Activated CD4-positive, CD25-positive, alpha-beta regulatory T cell (primary cell): Measurements from ENCODE around the gene ATN1.
"Not testable (repeated sequence)": the region's sequence is repeated elsewhere in the genome, so short reads cannot be mapped to it uniquely, and the experiment has no call there.

Source experiments
- DNase-seq, 4 experiments: peaks; one replicate each; lab custom pipeline; 2025; lab: John Stamatoyannopoulos, UW

Gene ATN1

GRCh38 chr12:6904280-6905276 is 23.2 kb upstream of the ATN1 start, which contains the start of gene LRRC23:
Gene LRRC23, plus strand, starts transcription at chr12:6904822. Its CDS starts 812 bp downstream, at chr12:6905634.
- DNase-seq = peak; percentile 92 to 95 (median 94)

- DNase-seq = no peak
Measured at GRCh38 chr12:6905414-6906040, 22.2 kb upstream of the ATN1 start.

DNA sequence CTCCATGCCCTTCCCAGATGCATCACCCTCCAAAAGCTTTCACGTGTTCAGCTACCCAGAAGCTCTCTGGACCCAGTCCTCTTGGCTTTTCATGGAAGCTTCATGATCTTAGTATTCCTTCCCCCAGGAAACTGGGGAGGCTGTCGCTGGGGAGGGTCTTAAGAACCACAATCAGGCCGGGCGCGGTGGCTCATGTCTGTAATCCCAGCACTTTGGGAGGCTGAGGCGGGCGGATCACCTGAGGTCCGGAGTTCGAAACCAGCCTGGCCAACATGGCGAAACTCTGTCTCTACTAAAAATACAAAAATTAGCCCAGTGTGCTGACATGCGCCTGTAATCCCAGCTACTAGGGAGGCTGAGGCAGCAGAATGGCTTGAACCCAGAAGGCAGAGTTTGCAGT is 19.6 kb upstream of the ATN1 start:
- DNase-seq = not testable (repeated sequence)

DNA sequence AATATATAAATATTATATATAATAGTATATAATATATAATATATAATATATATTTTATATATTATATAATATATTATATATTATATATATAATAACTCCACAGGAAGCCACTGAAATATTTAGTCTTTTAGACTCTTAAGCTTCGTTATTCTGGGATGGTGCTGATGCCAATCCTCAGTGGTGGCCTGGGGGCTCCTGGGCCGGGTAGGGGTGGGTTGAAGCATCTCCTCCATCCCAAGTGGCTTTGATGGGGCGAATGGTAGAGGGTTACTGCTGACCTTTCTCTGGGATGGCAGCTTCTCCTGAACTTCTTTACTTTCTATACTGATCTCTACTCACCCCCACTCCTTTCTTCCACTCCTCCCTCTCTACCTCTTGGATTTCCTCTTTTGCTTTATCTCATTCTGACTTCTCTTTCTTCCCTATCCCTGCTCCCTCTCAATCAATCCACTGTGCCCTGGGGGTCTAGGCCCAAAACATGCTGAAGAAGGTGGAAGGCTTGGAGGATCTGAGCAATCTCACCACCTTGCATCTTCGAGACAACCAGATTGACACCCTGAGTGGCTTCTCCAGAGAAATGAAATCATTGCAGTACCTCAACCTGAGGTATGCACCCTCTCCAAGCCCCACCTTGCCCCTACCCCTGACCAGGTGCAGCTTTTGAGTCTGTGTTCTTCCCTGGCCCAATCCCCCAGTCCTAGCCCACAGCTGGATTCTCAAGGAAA is 18.2 kb upstream of the ATN1 start:
- no peak for DNase-seq

GRCh38 chr12:6912164-6912935 is 15.4 kb upstream of the ATN1 start:
- no peak for DNase-seq

- peak; percentile 53 to 79 (median 70) for DNase-seq
Measured at GRCh38 chr12:6914246-6914946, 13.4 kb upstream of the ATN1 start, which contains the start of gene ENO2. Gene ENO2, plus strand, starts transcription at chr12:6914580. Its CDS starts 1,253 bp downstream, at chr12:6915833.

GRCh38 chr12:6914947-6915788 is 12.6 kb upstream of the ATN1 start:
- no peak for DNase-seq

DNA sequence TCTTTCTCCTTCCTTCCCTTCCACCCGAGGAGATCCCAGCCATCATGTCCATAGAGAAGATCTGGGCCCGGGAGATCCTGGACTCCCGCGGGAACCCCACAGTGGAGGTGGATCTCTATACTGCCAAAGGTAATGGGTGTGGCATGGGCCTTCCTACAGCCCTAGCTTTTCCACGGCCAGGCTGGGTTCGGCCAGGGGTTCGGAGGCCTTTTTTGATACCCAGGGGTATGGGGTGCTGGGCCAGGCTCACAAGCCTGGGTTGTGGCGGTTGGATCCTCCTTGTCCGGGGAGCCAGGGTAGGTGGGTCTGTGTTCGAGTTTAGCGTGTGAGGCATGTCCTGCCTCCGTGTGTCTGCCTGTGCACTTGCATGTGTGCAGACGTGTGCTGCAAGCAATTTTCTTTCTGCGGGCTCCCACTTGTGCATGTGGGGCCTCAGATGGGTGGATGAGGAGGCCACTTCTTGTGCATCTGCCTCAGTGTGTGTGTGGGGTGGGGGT is 11.9 kb upstream of the ATN1 start:
- no peak for DNase-seq

DNA sequence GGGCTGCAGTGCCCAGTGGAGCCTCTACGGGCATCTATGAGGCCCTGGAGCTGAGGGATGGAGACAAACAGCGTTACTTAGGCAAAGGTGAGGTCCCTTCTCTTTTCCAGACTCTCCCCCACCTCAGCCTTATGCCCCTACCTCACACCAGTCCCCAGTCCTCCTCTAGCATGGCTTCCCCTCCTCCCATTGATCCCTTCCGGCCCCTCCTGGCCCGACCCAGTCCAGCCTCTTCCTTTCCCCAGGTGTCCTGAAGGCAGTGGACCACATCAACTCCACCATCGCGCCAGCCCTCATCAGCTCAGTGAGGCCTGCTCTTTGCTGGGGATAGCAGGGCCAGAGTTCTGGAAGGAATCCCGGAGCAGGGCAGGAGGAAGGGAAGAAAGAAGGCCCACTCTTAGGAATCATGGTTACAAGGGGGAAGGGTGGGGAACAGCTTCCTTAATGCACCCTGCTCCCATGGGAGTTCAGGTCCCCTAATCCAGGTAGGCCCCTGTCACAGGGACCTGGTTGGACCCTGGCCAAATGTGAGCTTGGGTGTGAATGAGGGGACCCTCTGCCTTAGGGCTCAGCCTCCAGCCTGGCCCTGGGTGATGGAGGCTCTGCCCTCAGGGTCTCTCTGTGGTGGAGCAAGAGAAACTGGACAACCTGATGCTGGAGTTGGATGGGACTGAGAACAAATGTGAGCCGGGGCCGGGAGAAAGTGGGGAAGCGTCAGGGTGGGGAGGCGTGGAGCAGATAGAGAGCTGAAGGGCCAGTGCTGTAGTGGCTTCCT is 11.1 kb upstream of the ATN1 start:
- DNase-seq = no peak

- DNase-seq = no peak
Measured at GRCh38 chr12:6917491-6918231, 10.1 kb upstream of the ATN1 start.

GRCh38 chr12:6919588-6919987 is 8.2 kb upstream of the ATN1 start:
- no peak for DNase-seq

- DNase-seq = no peak
Measured at GRCh38 chr12:6921539-6921938, 6.2 kb upstream of the ATN1 start.

DNA sequence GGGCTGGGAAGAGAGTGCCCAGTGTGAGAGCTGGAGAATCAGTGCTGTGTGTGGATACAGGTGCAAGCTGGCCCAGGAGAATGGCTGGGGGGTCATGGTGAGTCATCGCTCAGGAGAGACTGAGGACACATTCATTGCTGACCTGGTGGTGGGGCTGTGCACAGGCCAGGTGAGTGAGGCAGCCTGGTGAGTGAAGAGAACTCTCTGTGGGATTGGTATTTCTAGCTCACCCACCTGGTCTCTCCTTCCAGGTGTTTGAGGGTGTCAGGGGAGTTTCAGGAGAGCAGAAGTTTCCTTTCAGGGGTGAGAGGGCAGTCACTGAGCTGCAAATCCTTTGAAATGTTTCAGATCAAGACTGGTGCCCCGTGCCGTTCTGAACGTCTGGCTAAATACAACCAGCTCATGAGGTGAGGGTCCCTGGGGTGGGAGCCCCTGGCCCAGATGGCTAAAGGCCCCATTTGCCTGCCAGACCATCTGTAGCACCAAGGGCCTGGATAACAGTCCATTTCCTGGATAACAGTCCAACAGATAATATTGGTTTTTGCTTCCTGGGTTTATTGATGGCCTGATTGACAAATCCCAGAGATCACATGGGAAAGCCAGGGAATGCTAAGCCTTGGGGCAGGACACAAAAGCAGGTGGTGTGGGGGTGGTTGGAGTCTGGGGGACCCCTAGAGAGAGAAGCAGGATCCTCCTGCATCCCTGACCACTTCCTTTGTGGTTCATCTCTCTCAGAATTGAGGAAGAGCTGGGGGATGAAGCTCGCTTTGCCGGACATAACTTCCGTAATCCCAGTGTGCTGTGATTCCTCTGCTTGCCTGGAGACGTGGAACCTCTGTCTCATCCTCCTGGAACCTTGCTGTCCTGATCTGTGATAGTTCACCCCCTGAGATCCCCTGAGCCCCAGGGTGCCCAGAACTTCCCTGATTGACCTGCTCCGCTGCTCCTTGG is 5.5 kb upstream of the ATN1 start:
- DNase-seq = no peak

DNA sequence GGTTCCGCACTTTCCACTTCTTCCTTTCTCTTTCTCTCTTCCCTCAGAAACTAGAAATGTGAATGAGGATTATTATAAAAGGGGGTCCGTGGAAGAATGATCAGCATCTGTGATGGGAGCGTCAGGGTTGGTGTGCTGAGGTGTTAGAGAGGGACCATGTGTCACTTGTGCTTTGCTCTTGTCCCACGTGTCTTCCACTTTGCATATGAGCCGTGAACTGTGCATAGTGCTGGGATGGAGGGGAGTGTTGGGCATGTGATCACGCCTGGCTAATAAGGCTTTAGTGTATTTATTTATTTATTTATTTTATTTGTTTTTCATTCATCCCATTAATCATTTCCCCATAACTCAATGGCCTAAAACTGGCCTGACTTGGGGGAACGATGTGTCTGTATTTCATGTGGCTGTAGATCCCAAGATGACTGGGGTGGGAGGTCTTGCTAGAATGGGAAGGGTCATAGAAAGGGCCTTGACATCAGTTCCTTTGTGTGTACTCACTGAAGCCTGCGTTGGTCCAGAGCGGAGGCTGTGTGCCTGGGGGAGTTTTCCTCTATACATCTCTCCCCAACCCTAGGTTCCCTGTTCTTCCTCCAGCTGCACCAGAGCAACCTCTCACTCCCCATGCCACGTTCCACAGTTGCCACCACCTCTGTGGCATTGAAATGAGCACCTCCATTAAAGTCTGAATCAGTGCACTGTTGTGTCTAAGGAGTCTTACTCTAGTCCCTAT is 4.6 kb upstream of the ATN1 start:
- DNase-seq = no peak

GRCh38 chr12:6923851-6924250 is 3.9 kb upstream of the ATN1 start:
- DNase-seq = no peak

- DNase-seq = no peak
Measured at GRCh38 chr12:6925239-6925539, 2.6 kb upstream of the ATN1 start.
